ENCODE measurements around the gene DLEC1.

Gene DLEC1

GRCh38 chr3:37995652-37996641, 43.1 kb upstream of the DLEC1 start:
- 90% methylated on average over 10 of the region's 10 CpGs for WGBS
- Histone ChIP-seq H3K4me1 (ENCODE audit: insufficient read depth, low read length) (0 out of 2 replicates have a peak, but pooled peaks cover 8% of the 10 kb centered on the region), H3K4me3 (ENCODE audit: low read length) (no peak overlapping the region), H3K27ac (ENCODE audit: low read depth, low read length) (no peak overlapping the region), H3K9me3 (ENCODE audit: insufficient read depth, low read depth, low read length) (no peaks in the 10 kb centered on the region), H3K27me3 (ENCODE audit: insufficient read depth, low read length) (peaks cover 5% of the 10 kb centered on the region; the same call in 1 of the 2 replicates), H3K9ac (ENCODE audit: low read depth, low read length) (no peak overlapping the region), H3K36me3 (ENCODE audit: insufficient read depth, low read length) (no peaks in the 10 kb centered on the region)

- H3K4me1 ChIP-seq (ENCODE audit: insufficient read depth, low read length): 0 out of 2 replicates have a peak, but pooled peaks cover 4% of the 10 kb centered on the region
- 50% methylated on average over 7 of the region's 7 CpGs for WGBS
Observed at GRCh38 chr3:37996785-37997301, 42.2 kb upstream of the DLEC1 start.

GRCh38 chr3:37997342-37997741, 41.7 kb upstream of the DLEC1 start:
- Histone ChIP-seq H3K27me3 (ENCODE audit: insufficient read depth, low read length) (peaks cover 5% of the 10 kb centered on the region; the same call in 1 of the 2 replicates), H3K36me3 (ENCODE audit: insufficient read depth, low read length) (no peaks in the 10 kb centered on the region), H3K4me1 (ENCODE audit: insufficient read depth, low read length) (0 out of 2 replicates have a peak, but pooled peaks cover 4% of the 10 kb centered on the region)

More at GRCh38 chr3:37996785-37997301, 42.2 kb upstream of the DLEC1 start:
- no peaks in the 10 kb centered on the region for H3K36me3 ChIP-seq (ENCODE audit: insufficient read depth, low read length)
- no peak overlapping the region for H3K4me3 ChIP-seq (ENCODE audit: low read length)
- H3K27ac ChIP-seq (ENCODE audit: low read depth, low read length): no peak overlapping the region
- no peak overlapping the region for H3K9ac ChIP-seq (ENCODE audit: low read depth, low read length)
- H3K27me3 ChIP-seq (ENCODE audit: insufficient read depth, low read length): peaks cover 5% of the 10 kb centered on the region; the same call in 1 of the 2 replicates
- H3K9me3 ChIP-seq (ENCODE audit: insufficient read depth, low read depth, low read length): no peaks in the 10 kb centered on the region

GRCh38 chr3:37997791-37998370, 41.1 kb upstream of the DLEC1 start:
- Histone ChIP-seq H3K36me3 (ENCODE audit: insufficient read depth, low read length) (no peaks in the 10 kb centered on the region), H3K27me3 (ENCODE audit: insufficient read depth, low read length) (peaks cover 5% of the 10 kb centered on the region; the same call in 1 of the 2 replicates), H3K4me3 (ENCODE audit: low read length) (no peak overlapping the region), H3K9me3 (ENCODE audit: insufficient read depth, low read depth, low read length) (no peaks in the 10 kb centered on the region), H3K27ac (ENCODE audit: low read depth, low read length) (no peak overlapping the region), H3K4me1 (ENCODE audit: insufficient read depth, low read length) (0 out of 2 replicates have a peak, but pooled peaks cover 4% of the 10 kb centered on the region), H3K9ac (ENCODE audit: low read depth, low read length) (no peak overlapping the region)
- 84% methylated on average over 6 of the region's 6 CpGs for WGBS

More at GRCh38 chr3:37997342-37997741, 41.7 kb upstream of the DLEC1 start:
- no peaks in the 10 kb centered on the region for H3K9me3 ChIP-seq (ENCODE audit: insufficient read depth, low read depth, low read length)
- H3K4me3 ChIP-seq (ENCODE audit: low read length): no peak overlapping the region
- H3K27ac ChIP-seq (ENCODE audit: low read depth, low read length): no peak overlapping the region
- no peak overlapping the region for H3K9ac ChIP-seq (ENCODE audit: low read depth, low read length)
- 93% methylated on average over 10 of the region's 10 CpGs for WGBS

- no peak overlapping the region for H3K9ac ChIP-seq (ENCODE audit: low read depth, low read length)
- no peak overlapping the region for H3K27ac ChIP-seq (ENCODE audit: low read depth, low read length)
- 83% methylated on average over 6 of the region's 6 CpGs for WGBS
- H3K4me3 ChIP-seq (ENCODE audit: low read length): no peak overlapping the region
- no peaks in the 10 kb centered on the region for H3K36me3 ChIP-seq (ENCODE audit: insufficient read depth, low read length)
- peaks cover 5% of the 10 kb centered on the region; the same call in 1 of the 2 replicates for H3K27me3 ChIP-seq (ENCODE audit: insufficient read depth, low read length)
- H3K4me1 ChIP-seq (ENCODE audit: insufficient read depth, low read length): 0 out of 2 replicates have a peak, but pooled peaks cover 4% of the 10 kb centered on the region
- no peaks in the 10 kb centered on the region for H3K9me3 ChIP-seq (ENCODE audit: insufficient read depth, low read depth, low read length)
Observed at GRCh38 chr3:37999836-38000235, 39.2 kb upstream of the DLEC1 start.

GRCh38 chr3:38000242-38000916, 38.6 kb upstream of the DLEC1 start:
- 89% methylated on average over 6 of the region's 6 CpGs for WGBS
- H3K9me3 ChIP-seq (ENCODE audit: insufficient read depth, low read depth, low read length): no peaks in the 10 kb centered on the region
- no peaks in the 10 kb centered on the region for H3K36me3 ChIP-seq (ENCODE audit: insufficient read depth, low read length)
- no peak overlapping the region for H3K27ac ChIP-seq (ENCODE audit: low read depth, low read length)
- peaks cover 5% of the 10 kb centered on the region; the same call in 1 of the 2 replicates for H3K27me3 ChIP-seq (ENCODE audit: insufficient read depth, low read length)
- H3K4me3 ChIP-seq (ENCODE audit: low read length): no peak overlapping the region
- 0 out of 2 replicates have a peak, but pooled peaks cover 4% of the 10 kb centered on the region for H3K4me1 ChIP-seq (ENCODE audit: insufficient read depth, low read length)
- H3K9ac ChIP-seq (ENCODE audit: low read depth, low read length): no peak overlapping the region

- no peak overlapping the region for H3K9ac ChIP-seq (ENCODE audit: low read depth, low read length)
- WGBS: 94% methylated on average over 6 of the region's 6 CpGs
Observed at GRCh38 chr3:38000965-38001455, 38.0 kb upstream of the DLEC1 start.

GRCh38 chr3:38001456-38002081, 37.4 kb upstream of the DLEC1 start:
- Histone ChIP-seq H3K36me3 (ENCODE audit: insufficient read depth, low read length) (no peaks in the 10 kb centered on the region), H3K4me3 (ENCODE audit: low read length) (no peak overlapping the region), H3K9ac (ENCODE audit: low read depth, low read length) (no peak overlapping the region), H3K9me3 (ENCODE audit: insufficient read depth, low read depth, low read length) (no peaks in the 10 kb centered on the region), H3K4me1 (ENCODE audit: insufficient read depth, low read length) (0 out of 2 replicates have a peak, but pooled peaks cover 4% of the 10 kb centered on the region), H3K27me3 (ENCODE audit: insufficient read depth, low read length) (peaks cover 5% of the 10 kb centered on the region; the same call in 1 of the 2 replicates), H3K27ac (ENCODE audit: low read depth, low read length) (no peak overlapping the region)
- WGBS: 79% methylated on average over 9 of the region's 9 CpGs

More at GRCh38 chr3:38000965-38001455, 38.0 kb upstream of the DLEC1 start:
- Histone ChIP-seq H3K36me3 (ENCODE audit: insufficient read depth, low read length) (no peaks in the 10 kb centered on the region), H3K4me3 (ENCODE audit: low read length) (no peak overlapping the region), H3K4me1 (ENCODE audit: insufficient read depth, low read length) (0 out of 2 replicates have a peak, but pooled peaks cover 4% of the 10 kb centered on the region), H3K27me3 (ENCODE audit: insufficient read depth, low read length) (peaks cover 5% of the 10 kb centered on the region; the same call in 1 of the 2 replicates), H3K27ac (ENCODE audit: low read depth, low read length) (no peak overlapping the region), H3K9me3 (ENCODE audit: insufficient read depth, low read depth, low read length) (no peaks in the 10 kb centered on the region)

- Histone ChIP-seq H3K9me3 (ENCODE audit: insufficient read depth, low read depth, low read length) (no peaks in the 10 kb centered on the region), H3K27ac (ENCODE audit: low read depth, low read length) (no peak overlapping the region), H3K27me3 (ENCODE audit: insufficient read depth, low read length) (peaks cover 5% of the 10 kb centered on the region; the same call in 1 of the 2 replicates), H3K36me3 (ENCODE audit: insufficient read depth, low read length) (no peaks in the 10 kb centered on the region), H3K4me1 (ENCODE audit: insufficient read depth, low read length) (0 out of 2 replicates have a peak, but pooled peaks cover 4% of the 10 kb centered on the region), H3K4me3 (ENCODE audit: low read length) (no peak overlapping the region), H3K9ac (ENCODE audit: low read depth, low read length) (no peak overlapping the region)
- WGBS: 92% methylated on average over 6 of the region's 6 CpGs
Observed at GRCh38 chr3:38002291-38002876, 36.6 kb upstream of the DLEC1 start.

All from HUES64 (cell line).